K562 treated with DMSO at 1 percent for 48 hours (cell line): ENCODE data around the gene OR4B1. TPM values are rescaled to one million over a fixed set of nuclear protein-coding genes. Genes with fewer than 3 reads are reported as not detected.

Experiments
- total RNA-seq: library from RNA; unstranded; fragments of 300-600 nt; gene quantifications from 2 replicates; pipeline ENCODE4 v1.2.3, GENCODE V29; 2022; ENCODE audit warnings: low replicate concordance; ENCODE audit errors: extremely low read depth

The OR4B1 gene, protein sequence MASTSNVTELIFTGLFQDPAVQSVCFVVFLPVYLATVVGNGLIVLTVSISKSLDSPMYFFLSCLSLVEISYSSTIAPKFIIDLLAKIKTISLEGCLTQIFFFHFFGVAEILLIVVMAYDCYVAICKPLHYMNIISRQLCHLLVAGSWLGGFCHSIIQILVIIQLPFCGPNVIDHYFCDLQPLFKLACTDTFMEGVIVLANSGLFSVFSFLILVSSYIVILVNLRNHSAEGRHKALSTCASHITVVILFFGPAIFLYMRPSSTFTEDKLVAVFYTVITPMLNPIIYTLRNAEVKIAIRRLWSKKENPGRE
- total RNA-seq, result not detected in 2 replicates

DNA sequence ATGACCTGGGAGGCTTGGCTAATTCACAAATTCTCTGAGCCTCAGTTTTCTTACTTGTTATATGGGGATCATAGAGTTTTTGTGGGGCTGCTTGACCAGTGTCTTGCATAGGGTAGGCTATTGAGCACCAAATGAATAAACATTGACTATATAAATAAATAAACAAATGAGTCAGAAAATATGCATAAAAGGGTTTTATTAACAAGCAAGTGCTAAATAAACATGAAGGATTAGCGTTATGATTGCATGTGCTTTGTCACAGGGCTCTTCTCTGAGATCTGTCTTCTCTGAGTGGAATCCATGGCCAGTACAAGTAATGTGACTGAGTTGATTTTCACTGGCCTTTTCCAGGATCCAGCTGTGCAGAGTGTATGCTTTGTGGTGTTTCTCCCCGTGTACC is at the start of gene OR4B1:
OR4B1 (plus strand) TSS at position 301 of the 400 bp plus-strand sequence; CDS start at position 301, 0 bp downstream.

DNA sequence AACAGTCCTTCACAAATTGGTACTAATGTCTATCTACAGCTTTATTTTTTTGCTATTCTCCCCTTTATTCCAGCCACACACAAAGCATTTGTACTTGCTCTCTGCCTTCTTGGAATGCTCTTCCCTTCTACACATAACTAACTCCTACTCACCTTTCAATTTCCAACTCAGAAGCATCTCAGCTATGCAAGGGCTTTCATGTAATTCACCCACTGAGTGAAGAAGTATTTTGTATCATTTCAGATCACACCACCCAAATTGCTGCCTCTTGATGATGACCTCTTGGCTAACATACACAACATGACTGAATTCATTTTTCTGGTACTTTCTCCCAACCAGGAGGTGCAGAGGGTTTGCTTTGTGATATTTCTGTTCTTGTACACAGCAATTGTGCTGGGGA is 28.2 kb downstream of the OR4B1 start, which contains the start of gene OR4X2:
OR4X2 (plus strand) TSS at position 301 of the 400 bp plus-strand sequence; CDS start at position 301, 0 bp downstream.

DNA sequence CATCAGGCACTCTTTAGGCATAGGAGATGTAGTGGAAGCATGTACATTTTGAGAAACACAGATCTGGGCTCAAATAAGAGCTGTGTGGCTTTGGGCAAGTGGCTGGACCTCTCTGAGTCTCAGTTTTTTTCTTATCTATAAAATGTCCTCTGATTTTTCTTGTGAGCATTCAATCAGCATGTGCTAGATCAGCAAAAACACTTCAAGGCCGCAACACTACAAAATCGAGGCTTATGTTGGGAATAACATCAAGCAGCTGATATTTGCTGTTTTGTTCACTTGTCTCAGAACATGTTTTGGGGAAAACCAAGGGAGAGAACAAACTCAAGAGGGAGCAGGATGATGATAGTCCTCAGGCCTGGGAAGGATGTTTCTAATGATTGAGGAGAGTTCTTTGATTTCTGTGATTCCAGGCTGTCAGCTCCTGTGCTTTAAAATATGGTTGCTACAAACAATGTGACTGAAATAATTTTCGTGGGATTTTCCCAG is 46.9 kb downstream of the OR4B1 start, which contains the start of gene OR4X1:
OR4X1 (plus strand) TSS at position 439 of the 489 bp plus-strand sequence; CDS start at position 439, 0 bp downstream.

Other genes starting within 250 kb of the OR4B1 start
- not detected in 2 replicates for gene PTPRJ, start 236.3 kb upstream of the OR4B1 start, total RNA-seq
- not detected in 2 replicates for gene OR4X2, start 28.3 kb downstream of the OR4B1 start, total RNA-seq
- gene OR4X1, start 47.1 kb downstream of the OR4B1 start, total RNA-seq, result not detected in 2 replicates
- not detected in 2 replicates for gene OR4S1, start 89.4 kb downstream of the OR4B1 start, total RNA-seq
- not detected in 2 replicates for gene OR4C3, start 108.1 kb downstream of the OR4B1 start, total RNA-seq
- gene OR4C5, start 149.7 kb downstream of the OR4B1 start, total RNA-seq, result not detected in 2 replicates